ENCODE data around the gene PDLIM1.
"Not testable (repeated sequence)": the region's sequence is repeated elsewhere in the genome, so short reads cannot be mapped to it uniquely, and the experiment has no call there.

PDLIM1 gene

GRCh38 chr10:95237376-95238170, 53.2 kb downstream of the PDLIM1 start:
- DNase-seq: no peak

- no peak for DNase-seq
These were observed 54.5 kb downstream of the PDLIM1 start for GRCh38 chr10:95236068-95236903.

GRCh38 chr10:95235676-95236067, 55.1 kb downstream of the PDLIM1 start:
- no peak for DNase-seq

- DNase-seq: no peak
These were observed 55.9 kb downstream of the PDLIM1 start for GRCh38 chr10:95234951-95235350.

- DNase-seq: no peak
These were observed 57.3 kb downstream of the PDLIM1 start for GRCh38 chr10:95233377-95234034.

GRCh38 chr10:95230677-95231586, 59.9 kb downstream of the PDLIM1 start:
- not testable (repeated sequence) for DNase-seq

GRCh38 chr10:95229724-95230627, 60.8 kb downstream of the PDLIM1 start:
- no peak for DNase-seq

GRCh38 chr10:95228934-95229723, 61.7 kb downstream of the PDLIM1 start:
- not testable (repeated sequence) for DNase-seq

GRCh38 chr10:95225136-95225535, 65.7 kb downstream of the PDLIM1 start:
- no peak for DNase-seq

- no peak for DNase-seq
These were observed 69.7 kb downstream of the PDLIM1 start for GRCh38 chr10:95221124-95221523.

GRCh38 chr10:95220539-95220938, 70.3 kb downstream of the PDLIM1 start:
- DNase-seq: no peak

GRCh38 chr10:95217476-95217875, 73.3 kb downstream of the PDLIM1 start:
- no peak for DNase-seq

- no peak for DNase-seq
These were observed 76.0 kb downstream of the PDLIM1 start for GRCh38 chr10:95214793-95215192.

- DNase-seq: no peak
These were observed 76.4 kb downstream of the PDLIM1 start for GRCh38 chr10:95214369-95214768.

- DNase-seq: no peak
These were observed 79.1 kb downstream of the PDLIM1 start for GRCh38 chr10:95211606-95212279.

GRCh38 chr10:95209509-95210127, 81.2 kb downstream of the PDLIM1 start:
- no peak for DNase-seq

- DNase-seq: no peak
These were observed 82.0 kb downstream of the PDLIM1 start for GRCh38 chr10:95208702-95209391.

- not testable (repeated sequence) for DNase-seq
These were observed 87.9 kb downstream of the PDLIM1 start for GRCh38 chr10:95202865-95203264.

GRCh38 chr10:95201736-95202135, 89.1 kb downstream of the PDLIM1 start:
- no peak for DNase-seq
